Keratinocyte (primary cell): ENCODE measurements around the gene TMEM238. TPM values are rescaled to one million over a fixed set of nuclear protein-coding genes. Genes with fewer than 3 reads are reported as not detected.
A peak's percentile ranks its signal among the peaks of the same experiment; 100 is the strongest.

Source experiments
- DNase-seq: peaks from one replicate; pipeline ENCODE4 v3.0.0-alpha.2; 2011; ENCODE audit warnings: low read depth, missing footprints, low spot score
- FAIRE-seq: peaks from 2 replicates; lab custom pipeline; 2011; peaks lifted over from hg19 to GRCh38; lab: Jason Lieb, UNC
- H2AFZ ChIP-seq: 2 replicates; pipeline ENCODE4 v1.6.0; 2012; ENCODE audit warnings: low read length, control low read depth, inconsistent platforms; ENCODE audit not compliant: control insufficient read depth
- H3K27ac ChIP-seq: 2 replicates; pipeline ENCODE4 v1.5.1; 2011; ENCODE audit warnings: low read length; ENCODE audit not compliant: control insufficient read depth, insufficient read depth
- H3K27me3 ChIP-seq: 3 replicates; pipeline ENCODE4 v1.6.0; 2011; ENCODE audit warnings: low read length; ENCODE audit not compliant: control insufficient read depth, insufficient read depth; ENCODE audit errors: extremely low read depth
- H3K36me3 ChIP-seq, 2 experiments: 2 replicates in 1 of 2; 3 replicates in 1 of 2; pipeline ENCODE4 v1.5.1; 2011; ENCODE audit warnings: low read length in 2 of 2, mild to moderate bottlenecking in 1 of 2; ENCODE audit not compliant: control insufficient read depth in 2 of 2, insufficient read depth in 2 of 2; ENCODE audit errors: extremely low read depth in 1 of 2
- H3K4me1 ChIP-seq: 3 replicates; pipeline ENCODE4 v1.5.1; 2011; ENCODE audit warnings: low read length; ENCODE audit not compliant: control insufficient read depth, insufficient read depth; ENCODE audit errors: extremely low read depth
- H3K4me2 ChIP-seq: 3 replicates; pipeline ENCODE4 v1.6.0; 2011; ENCODE audit warnings: low read depth, low read length; ENCODE audit not compliant: control insufficient read depth, insufficient read depth; ENCODE audit errors: extremely low read depth
- H3K4me3 ChIP-seq, 3 experiments: fragments of 200-600 bp in 1 of 3; sonication (generic) in 1 of 3; 2 replicates in 2 of 3; 3 replicates in 1 of 3; pipeline ENCODE4 v1.5.1; 2011 to 2016; ENCODE audit warnings: low read length in 3 of 3, mild to moderate bottlenecking in 3 of 3, control low read depth in 2 of 3, inconsistent platforms in 1 of 3, low read depth in 1 of 3, mixed read lengths in 1 of 3, mixed run types in 1 of 3, moderate library complexity in 1 of 3; ENCODE audit not compliant: control insufficient read depth in 2 of 3, insufficient read depth in 2 of 3; ENCODE audit errors: extremely low read depth in 1 of 3
- H3K79me2 ChIP-seq: 2 replicates; pipeline ENCODE4 v1.6.0; 2012; ENCODE audit warnings: low read length; ENCODE audit not compliant: control insufficient read depth, insufficient read depth
- H3K9ac ChIP-seq: 3 replicates; pipeline ENCODE4 v1.6.0; 2011; ENCODE audit warnings: low read length; ENCODE audit not compliant: control insufficient read depth, insufficient read depth; ENCODE audit errors: extremely low read depth
- H3K9me1 ChIP-seq: 3 replicates; pipeline ENCODE4 v1.6.0; 2011; ENCODE audit warnings: low read length; ENCODE audit not compliant: control insufficient read depth, insufficient read depth; ENCODE audit errors: extremely low read depth
- H3K9me3 ChIP-seq: 2 replicates; pipeline ENCODE4 v1.5.1; 2012; ENCODE audit warnings: low read depth, low read length; ENCODE audit not compliant: control insufficient read depth
- H4K20me1 ChIP-seq: 3 replicates; pipeline ENCODE4 v1.6.0; 2011; ENCODE audit warnings: low read length; ENCODE audit not compliant: control insufficient read depth, insufficient read depth; ENCODE audit errors: extremely low read depth
- CTCF ChIP-seq, 3 experiments: IDR thresholded peaks in 1 of 3; conservative IDR thresholded peaks in 1 of 3; optimal IDR thresholded peaks in 1 of 3; 2 replicates in 2 of 3; 3 replicates in 1 of 3; pipeline versions ENCODE3 to v1.5.1; 2011; ENCODE audit warnings: low read length in 3 of 3, mild to moderate bottlenecking in 3 of 3, moderate library complexity in 2 of 3, control low read depth in 1 of 3, inconsistent platforms in 1 of 3; ENCODE audit not compliant: insufficient read depth in 2 of 3; ENCODE audit errors: extremely low read depth in 1 of 3
- EZH2 ChIP-seq: IDR thresholded peaks from one replicate; pipeline ENCODE4 v1.6.1; 2012; ENCODE audit warnings: inconsistent platforms, mild to moderate bottlenecking, low read length, moderate library complexity
- dilution Hi-C: fragments of 300-500 bp; cut with MboI; formaldehyde crosslinking; loops from one replicate; pipeline ENCODE4 v1.7.0; 2020; ENCODE audit warnings: low sequenced_read_pairs; ENCODE audit not compliant: extremely low pct_ligation_motif_present
- polyA plus RNA-seq, 5 experiments: library from polyadenylated mRNA; depleted of rRNA in 3 of 5; stranded (reverse) in 3 of 5; stranded (forward) in 1 of 5; unstranded in 1 of 5; fragments of >200 nt; gene quantifications; 1 replicate in 1 of 5; 2 replicates in 3 of 5; 3 replicates in 1 of 5; pipeline versions ENCODE4 v1.2.1 to v1.2.3, GENCODE V29; 2011 to 2012; ENCODE audit warnings: missing spikeins in 2 of 5, low read depth in 1 of 5, low replicate concordance in 1 of 5

Gene TMEM238
- polyA plus RNA-seq, 1 donor (not counting 4 experiments of a cell fraction or from before 2014, with no cell fraction given) = 0.24 TPM

GRCh38 chr19:55384920-55385723, 1.0 kb upstream of the TMEM238 start:
- peaks cover 25% of the 10 kb centered on the region for H3K4me1 ChIP-seq
- DNase-seq (peak; percentile 73), FAIRE-seq (no peak)
- no peaks in the 10 kb centered on the region for H3K9me3 ChIP-seq
- peak overlapping the region; percentile 95 for H3K27ac ChIP-seq
- dilution Hi-C loops = no loop called here
- TF ChIP-seq EZH2 (no peak), CTCF (optimal IDR thresholded peaks at IDR 0.05 in 1 of 3, IDR thresholded peaks at IDR 0.05 in 1 of 3, conservative IDR thresholded peaks at IDR 0.05 in 1 of 3; ENCODE audit: extremely low read depth in 1 of 3, insufficient read depth in 2 of 3, low read length in 3 of 3) (no peak)
- no peaks in the 10 kb centered on the region for H3K27me3 ChIP-seq
- H4K20me1 ChIP-seq = peaks cover 33% of the 10 kb centered on the region
- peak overlapping the region; percentile 98 for H2AFZ ChIP-seq
- peak overlapping the region; percentile 92 for H3K9ac ChIP-seq
- H3K9me1 ChIP-seq = peaks cover 12% of the 10 kb centered on the region
- peak overlapping the region; percentile 76 to 97 (median 77) for H3K4me3 ChIP-seq
- H3K36me3 ChIP-seq = peaks cover 27 to 35% of the 10 kb centered on the region in 2 experiments
- peaks cover 48% of the 10 kb centered on the region for H3K79me2 ChIP-seq
- H3K4me2 ChIP-seq = peak overlapping the region; percentile 93

- Histone ChIP-seq H3K9me3 (no peaks in the 10 kb centered on the region), H3K9me1 (peaks cover 10% of the 10 kb centered on the region), H3K4me3 (peak overlapping the region; percentile 33 to 64 (median 56)), H3K27me3 (no peaks in the 10 kb centered on the region), H2AFZ (peak overlapping the region; percentile 87), H3K36me3 (peaks cover 14 to 27% of the 10 kb centered on the region in 2 experiments), H3K9ac (peak overlapping the region; percentile 92), H3K4me1 (peaks cover 24% of the 10 kb centered on the region), H4K20me1 (peaks cover 23% of the 10 kb centered on the region), H3K4me2 (peak overlapping the region; percentile 93), H3K27ac (peak overlapping the region; percentile 19), H3K79me2 (peaks cover 33% of the 10 kb centered on the region)
- TF ChIP-seq CTCF (optimal IDR thresholded peaks at IDR 0.05 in 1 of 3, IDR thresholded peaks at IDR 0.05 in 1 of 3, conservative IDR thresholded peaks at IDR 0.05 in 1 of 3; ENCODE audit: extremely low read depth in 1 of 3, insufficient read depth in 2 of 3, low read length in 3 of 3) (peak in 1 of 3 experiments; percentile 49), EZH2 (no peak)
- DNase-seq (no peak), FAIRE-seq (no peak)
- dilution Hi-C loops = no loop called here
These were observed 587 bp downstream of the TMEM238 start for GRCh38 chr19:55383279-55384130.
